Chondrocyte (in vitro differentiated cells): ENCODE data around the gene HOXC10. TPM values are rescaled to one million over a fixed set of nuclear protein-coding genes. Genes with fewer than 3 reads are reported as not detected.

Experiments
- DNase-seq: peaks from one replicate; pipeline ENCODE4 v3.0.0; 2021; ENCODE audit warnings: mixed read lengths, low spot score
- H3K27ac Mint-ChIP-seq: one replicate; pipeline ENCODE4 v1.8.0; 2021; ENCODE audit warnings: mild to moderate bottlenecking, moderate library complexity, mixed read lengths; ENCODE audit not compliant: unreplicated experiment
- H3K27me3 Mint-ChIP-seq: 2 replicates; pipeline ENCODE4 v1.8.0; 2021; ENCODE audit warnings: low read depth, mixed read lengths
- H3K36me3 Mint-ChIP-seq: 2 replicates; pipeline ENCODE4 v1.8.0; 2021; ENCODE audit warnings: low read depth, mixed read lengths
- H3K4me1 Mint-ChIP-seq: 2 replicates; pipeline ENCODE4 v1.8.0; 2021; ENCODE audit warnings: low read depth, mild to moderate bottlenecking, mixed read lengths
- H3K4me3 Mint-ChIP-seq: one replicate; pipeline ENCODE4 v1.8.0; 2021; ENCODE audit warnings: mild to moderate bottlenecking, moderate library complexity, mixed read lengths; ENCODE audit not compliant: unreplicated experiment
- H3K9me3 Mint-ChIP-seq: 2 replicates; pipeline ENCODE4 v1.8.0; 2021; ENCODE audit warnings: low read depth, mixed read lengths
- CTCF ChIP-seq: fragments of 200-600 bp; sonication (generic); IDR thresholded peaks from 2 replicates; pipeline ENCODE4 v1.5.0; 2021; ENCODE audit warnings: antibody characterized with exemption, mild to moderate bottlenecking, moderate library complexity
- total RNA-seq: library from RNA; stranded (reverse); gene quantifications from 3 replicates; pipeline ENCODE4 v1.2.1, GENCODE V29; 2021

HOXC10 gene
- total RNA-seq, 1 donor from 2014 or later, result not detected

- peaks cover 16% of the 10 kb centered on the region for H3K4me1 Mint-ChIP-seq
- H3K27me3 Mint-ChIP-seq, result peaks cover 84% of the 10 kb centered on the region
- H3K4me3 Mint-ChIP-seq, result peak within 1 kb of the TSS; percentile 19
- DNase-seq, result no peak
- TF ChIP-seq CTCF, result no peak
- H3K36me3 Mint-ChIP-seq, result peaks cover 4% of the 10 kb centered on the region
- no peak within 1 kb of the TSS for H3K27ac Mint-ChIP-seq
- no peaks in the 10 kb centered on the region for H3K9me3 Mint-ChIP-seq
Measured at GRCh38 chr12:53972722-53973235, 12.2 kb upstream of the HOXC10 start, which contains the start of gene HOXC11. Gene HOXC11, plus strand, starts transcription at chr12:53973126. Its CDS starts 116 bp downstream, at chr12:53973242.

GRCh38 chr12:53973236-53974042 is 11.5 kb upstream of the HOXC10 start:
- peaks cover 83% of the 10 kb centered on the region for H3K27me3 Mint-ChIP-seq
- peaks cover 4% of the 10 kb centered on the region for H3K36me3 Mint-ChIP-seq
- TF ChIP-seq CTCF, result no peak
- H3K27ac Mint-ChIP-seq, result no peak overlapping the region
- no peak for DNase-seq
- H3K9me3 Mint-ChIP-seq, result no peaks in the 10 kb centered on the region
- H3K4me1 Mint-ChIP-seq, result peaks cover 16% of the 10 kb centered on the region
- peak overlapping the region; percentile 19 for H3K4me3 Mint-ChIP-seq

DNA sequence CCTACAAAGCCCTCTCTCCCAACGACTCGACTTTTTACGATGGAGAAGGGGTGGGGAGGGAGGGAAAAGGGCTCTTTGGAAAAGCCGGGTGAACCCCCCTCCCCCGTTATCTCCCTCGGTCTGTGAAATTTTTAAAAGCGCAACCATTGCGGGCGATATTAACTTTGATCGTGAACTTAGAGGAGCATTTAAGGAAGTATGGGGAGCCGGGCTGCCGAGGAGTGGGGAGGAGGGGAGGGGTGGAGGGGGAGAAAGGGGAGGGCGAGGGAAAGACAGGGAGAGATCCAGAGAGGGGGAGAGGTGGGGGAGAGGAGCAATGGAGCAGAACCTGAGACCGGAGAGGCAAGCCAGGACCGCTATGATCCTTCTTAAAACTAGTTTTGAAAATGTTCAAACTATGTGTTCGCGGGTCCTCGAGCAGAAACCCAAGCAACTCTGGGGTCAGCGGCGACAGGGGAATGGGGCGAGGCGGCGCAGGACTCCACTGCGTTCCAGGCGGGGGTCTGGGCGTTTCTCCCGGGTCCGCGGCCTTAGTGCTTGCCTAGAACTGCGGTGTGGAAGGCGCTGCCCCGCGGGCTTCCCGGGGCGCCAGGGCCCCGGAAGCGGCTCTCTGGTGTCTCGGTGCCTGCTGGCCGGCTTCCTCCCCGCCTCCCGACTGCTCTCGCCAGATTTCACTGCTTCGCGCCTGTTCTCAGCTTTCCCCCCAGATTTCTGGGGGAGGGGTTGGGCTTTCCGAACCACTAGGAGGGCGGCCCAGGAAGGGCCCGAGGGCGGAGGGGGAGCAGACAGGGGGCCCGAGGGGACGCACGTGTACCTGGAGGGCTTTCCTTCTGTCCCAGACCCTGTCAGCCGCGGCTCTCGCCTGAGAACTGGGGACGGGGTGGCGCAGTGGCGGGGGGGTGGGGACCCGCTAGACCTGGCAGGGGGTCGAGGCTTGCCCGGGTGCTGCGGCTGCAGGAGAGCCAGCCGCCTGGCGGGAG is 10.6 kb upstream of the HOXC10 start, which contains the start of gene HOTAIR:
TSS of gene HOTAIR (minus strand) at position 871 of the 980 bp plus-strand sequence.
- DNase-seq, result no peak
- H3K4me1 Mint-ChIP-seq, result peaks cover 16% of the 10 kb centered on the region
- peaks cover 83% of the 10 kb centered on the region for H3K27me3 Mint-ChIP-seq
- no peak for TF ChIP-seq CTCF
- H3K9me3 Mint-ChIP-seq, result no peaks in the 10 kb centered on the region
- H3K36me3 Mint-ChIP-seq, result peaks cover 4% of the 10 kb centered on the region
- no peak within 1 kb of the TSS for H3K27ac Mint-ChIP-seq
- peak within 1 kb of the TSS; percentile 28 for H3K4me3 Mint-ChIP-seq

GRCh38 chr12:53975064-53975471 is 9.9 kb upstream of the HOXC10 start:
- no peak for DNase-seq
- no peaks in the 10 kb centered on the region for H3K9me3 Mint-ChIP-seq
- H3K27ac Mint-ChIP-seq, result no peak overlapping the region
- H3K4me3 Mint-ChIP-seq, result no peak overlapping the region
- H3K36me3 Mint-ChIP-seq, result peaks cover 5% of the 10 kb centered on the region
- H3K27me3 Mint-ChIP-seq, result peaks cover 83% of the 10 kb centered on the region
- peaks cover 16% of the 10 kb centered on the region for H3K4me1 Mint-ChIP-seq
- no peak for TF ChIP-seq CTCF
